ENCODE measurements around the gene CCNK.

Gene CCNK

GRCh38 chr14:99467336-99468078 lies 13.7 kb upstream of the CCNK start:
- DNase-seq, result no peak

- DNase-seq, result no peak
These were observed 13.1 kb upstream of the CCNK start for GRCh38 chr14:99468081-99468480.

- no peak for DNase-seq
These were observed 12.2 kb upstream of the CCNK start for GRCh38 chr14:99468836-99469592.

- no peak for DNase-seq
These were observed 9.5 kb upstream of the CCNK start for GRCh38 chr14:99471731-99472130.

- DNase-seq, result no peak
These were observed 8.3 kb upstream of the CCNK start for GRCh38 chr14:99472937-99473336.

GRCh38 chr14:99473458-99473857 lies 7.8 kb upstream of the CCNK start:
- DNase-seq, result no peak

- no peak for DNase-seq
These were observed 6.0 kb upstream of the CCNK start for GRCh38 chr14:99475179-99475578.

GRCh38 chr14:99475660-99476059 lies 5.5 kb upstream of the CCNK start:
- no peak for DNase-seq

- DNase-seq, result no peak
These were observed 4.3 kb upstream of the CCNK start for GRCh38 chr14:99476864-99477263.

- no peak for DNase-seq
These were observed 3.1 kb upstream of the CCNK start for GRCh38 chr14:99478128-99478527.

- no peak for DNase-seq
These were observed 1.9 kb upstream of the CCNK start for GRCh38 chr14:99479160-99479905.

GRCh38 chr14:99479906-99480869 lies 1.0 kb upstream of the CCNK start, which contains the start of gene SETD3:
SETD3 (minus strand) TSS chr14:99480859; CDS start chr14:99465805, 15,054 bp downstream.
- DNase-seq, result peak; percentile 55 to 62

GRCh38 chr14:99481745-99482099 lies 513 bp downstream of the CCNK start:
- DNase-seq, result no peak

GRCh38 chr14:99484106-99484505 lies 2.9 kb downstream of the CCNK start:
- DNase-seq, result no peak

GRCh38 chr14:99497341-99497740 lies 16.1 kb downstream of the CCNK start:
- DNase-seq, result no peak

- no peak for DNase-seq
These were observed 16.7 kb downstream of the CCNK start for GRCh38 chr14:99497894-99498293.

- no peak for DNase-seq
These were observed 21.8 kb downstream of the CCNK start for GRCh38 chr14:99502989-99503421.

GRCh38 chr14:99503848-99504453 lies 22.7 kb downstream of the CCNK start:
- DNase-seq, result no peak

GRCh38 chr14:99505089-99505488 lies 23.9 kb downstream of the CCNK start:
- no peak for DNase-seq

GRCh38 chr14:99506276-99506675 lies 25.1 kb downstream of the CCNK start:
- DNase-seq, result no peak

- DNase-seq, result no peak
These were observed 26.8 kb downstream of the CCNK start for GRCh38 chr14:99507860-99508640.

Measured in activated T-cell treated with anti-CD3 and anti-CD28 coated beads, Interleukin-2, amount 50 U/mL, for 48 hours (primary cell).